Stimulated activated CD4-positive, alpha-beta T cell treated with anti-CD3 and anti-CD28 coated beads, Interleukin-4, amount 100 ng/mL, for 24 hours (primary cell): Measurements from ENCODE around the gene P2RY2.
"Not testable (repeated sequence)": the region's sequence is repeated elsewhere in the genome, so short reads cannot be mapped to it uniquely, and the experiment has no call there.

Source experiments
- DNase-seq: peaks from one replicate; pipeline ENCODE4 v3.0.0-alpha.2; 2020

Gene P2RY2

GRCh38 chr11:73189315-73189714 is 28.8 kb upstream of the P2RY2 start:
- no peak for DNase-seq

DNA sequence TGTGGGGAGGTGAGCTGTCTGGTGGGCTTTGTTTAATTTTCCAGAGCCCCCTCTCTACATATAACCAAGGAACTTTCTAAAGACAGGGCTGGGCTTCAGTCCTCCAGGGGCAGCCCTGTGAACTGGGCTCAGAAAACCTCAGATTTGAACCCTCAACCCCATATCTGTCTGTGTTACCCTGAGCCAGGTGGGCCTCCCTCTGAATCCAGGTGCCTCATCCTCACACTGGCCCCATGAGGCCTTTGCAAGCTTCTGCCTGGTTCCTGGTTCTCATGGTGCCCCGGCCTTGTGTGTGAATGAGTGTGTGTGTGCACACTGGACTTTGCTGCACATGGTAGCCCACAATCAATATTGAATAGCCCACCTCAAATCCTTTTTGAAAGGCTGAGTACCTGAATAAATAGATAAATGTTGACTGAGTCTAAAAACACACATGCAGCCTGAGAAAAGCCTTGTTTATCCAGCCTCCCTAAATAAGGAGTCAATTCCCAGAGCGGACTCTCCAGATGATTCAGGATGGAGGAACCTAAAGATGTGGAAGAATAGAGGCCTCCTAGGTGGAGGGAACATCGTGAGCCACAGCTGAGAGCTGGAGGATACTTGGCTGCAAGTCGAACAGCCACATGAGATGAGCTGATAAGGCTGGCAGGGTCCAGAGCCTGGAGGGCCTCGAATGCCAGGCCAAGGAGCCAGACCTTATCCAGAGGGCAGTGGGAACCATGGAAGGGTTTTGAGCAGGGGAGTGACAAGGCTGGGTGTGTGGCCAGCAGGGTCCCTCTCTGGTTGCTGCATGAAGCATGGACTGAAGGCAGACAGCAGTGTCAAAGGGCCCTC is 28.1 kb upstream of the P2RY2 start:
- DNase-seq = no peak

DNA sequence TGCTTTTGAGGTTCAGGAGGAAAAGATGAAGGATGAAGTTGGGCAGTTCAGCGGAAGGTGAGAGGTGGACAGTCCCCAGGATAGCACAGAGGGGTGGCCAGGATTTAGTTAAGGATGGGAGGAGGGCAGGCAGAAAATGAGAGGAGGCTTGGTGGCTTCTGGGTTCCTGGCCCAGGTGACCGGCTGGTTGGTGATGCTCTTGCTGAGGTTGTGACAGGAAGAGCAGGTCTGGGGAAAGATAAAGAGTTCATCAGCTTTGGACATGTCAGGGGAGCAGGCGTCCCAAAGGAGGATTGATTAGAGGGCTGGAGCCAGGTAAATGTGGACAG is 27.6 kb upstream of the P2RY2 start:
- DNase-seq = no peak

DNA sequence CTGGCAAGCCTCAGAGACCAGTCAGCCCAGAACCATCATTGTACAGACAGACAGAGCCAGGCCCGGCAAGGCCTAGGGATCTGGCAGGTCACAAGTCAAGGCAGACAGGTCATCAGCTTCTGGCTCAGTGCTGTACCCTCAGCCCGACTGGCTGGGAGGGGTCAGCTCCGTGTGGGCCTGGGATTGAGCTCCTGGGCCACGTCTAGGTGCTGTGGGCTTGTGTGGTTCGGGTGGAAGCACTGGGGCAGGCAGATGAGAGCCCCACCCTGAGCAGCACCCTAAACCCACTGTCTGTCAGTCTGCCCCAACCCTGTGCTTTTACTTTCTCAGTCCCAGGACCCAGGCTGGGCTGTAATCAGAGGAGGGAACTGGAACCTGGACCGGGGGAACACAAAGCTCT is 26.9 kb upstream of the P2RY2 start:
- DNase-seq = no peak

DNA sequence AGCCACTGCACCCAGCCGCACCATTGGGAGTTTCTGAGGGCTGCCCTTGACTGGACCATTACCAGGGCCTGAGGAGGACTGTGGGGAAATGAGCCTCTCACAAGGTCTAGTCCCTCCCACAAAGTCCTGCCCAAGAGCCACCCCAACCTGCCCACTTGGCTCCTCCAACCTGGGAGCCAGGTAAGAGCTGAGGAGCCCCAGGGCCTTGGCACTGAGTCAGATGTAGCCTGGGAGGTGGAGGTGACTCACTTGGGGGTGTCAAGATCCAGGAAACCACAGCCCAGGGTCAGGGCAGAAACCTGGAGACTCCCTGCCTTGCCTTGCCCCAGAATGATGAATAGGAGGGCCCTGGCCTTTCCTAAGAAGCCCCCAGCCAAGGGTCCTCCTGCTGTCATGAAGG is 25.8 kb upstream of the P2RY2 start:
- no peak for DNase-seq

DNA sequence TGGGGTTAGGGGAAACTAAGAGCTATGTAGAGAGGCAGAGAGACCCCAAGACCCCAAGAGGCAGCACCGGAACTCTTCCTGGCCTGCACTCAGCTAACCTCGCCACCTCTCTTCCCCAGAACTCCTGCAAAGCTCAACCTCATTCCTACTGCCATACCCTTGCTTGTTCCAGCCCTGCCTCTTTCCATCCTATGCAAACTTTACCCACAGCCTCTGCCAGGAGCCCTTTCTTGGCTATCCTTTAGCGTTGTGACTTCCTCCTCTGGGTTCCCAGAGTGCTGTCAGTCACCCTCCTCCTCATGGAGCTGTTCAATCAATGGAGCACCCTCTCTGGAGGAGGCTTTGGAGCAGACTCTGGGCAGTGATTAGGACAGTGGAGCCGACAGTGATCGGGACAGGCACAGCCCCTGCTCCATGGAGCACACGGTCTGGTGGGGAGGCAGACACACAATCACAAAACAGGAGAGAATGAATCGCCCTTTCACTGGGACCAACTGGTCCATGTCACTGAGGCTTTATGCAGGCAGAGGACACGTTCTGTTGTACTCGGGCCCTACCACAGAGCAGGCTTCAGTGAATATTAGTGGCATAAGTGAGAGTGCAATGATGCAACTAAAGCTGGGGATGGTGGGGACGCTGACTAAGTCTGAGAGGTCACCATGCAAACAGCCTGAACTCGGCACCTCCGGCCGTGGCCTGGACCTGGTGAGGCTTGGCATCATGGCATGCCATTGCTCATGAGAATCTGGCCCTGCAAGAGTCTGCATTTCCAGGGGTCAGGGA is 24.6 kb upstream of the P2RY2 start:
- DNase-seq = no peak

GRCh38 chr11:73194034-73194507 is 24.0 kb upstream of the P2RY2 start:
- DNase-seq = no peak

GRCh38 chr11:73194593-73194992 is 23.5 kb upstream of the P2RY2 start:
- no peak for DNase-seq

GRCh38 chr11:73195191-73196007 is 22.7 kb upstream of the P2RY2 start:
- DNase-seq = no peak

- no peak for DNase-seq
These were observed 21.5 kb upstream of the P2RY2 start for GRCh38 chr11:73196576-73196975.

DNA sequence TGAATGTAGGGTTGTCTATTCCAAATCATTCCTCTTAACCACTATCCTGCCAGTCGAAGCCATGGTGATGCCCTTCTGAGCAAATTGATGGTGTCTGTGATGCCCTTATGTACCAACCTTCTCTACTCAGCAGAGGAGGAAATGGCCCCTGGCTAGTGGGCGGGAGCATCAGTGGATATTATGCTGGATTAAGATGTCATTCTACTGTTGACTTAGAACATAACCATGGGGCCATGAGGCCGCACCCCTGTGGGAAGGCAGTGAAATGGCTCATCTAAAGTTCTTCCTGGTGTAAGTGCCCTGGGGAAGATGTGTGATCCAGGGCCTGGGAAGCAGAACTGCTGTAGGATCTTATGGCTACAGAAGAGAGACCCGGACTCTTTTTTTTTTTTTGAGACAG is 20.7 kb upstream of the P2RY2 start:
- no peak for DNase-seq

GRCh38 chr11:73197787-73198186 is 20.3 kb upstream of the P2RY2 start:
- not testable (repeated sequence) for DNase-seq

GRCh38 chr11:73198677-73199076 is 19.4 kb upstream of the P2RY2 start:
- no peak for DNase-seq

- DNase-seq = no peak
These were observed 18.6 kb upstream of the P2RY2 start for GRCh38 chr11:73199446-73199845.

GRCh38 chr11:73200256-73200655 is 17.8 kb upstream of the P2RY2 start:
- DNase-seq = no peak

DNA sequence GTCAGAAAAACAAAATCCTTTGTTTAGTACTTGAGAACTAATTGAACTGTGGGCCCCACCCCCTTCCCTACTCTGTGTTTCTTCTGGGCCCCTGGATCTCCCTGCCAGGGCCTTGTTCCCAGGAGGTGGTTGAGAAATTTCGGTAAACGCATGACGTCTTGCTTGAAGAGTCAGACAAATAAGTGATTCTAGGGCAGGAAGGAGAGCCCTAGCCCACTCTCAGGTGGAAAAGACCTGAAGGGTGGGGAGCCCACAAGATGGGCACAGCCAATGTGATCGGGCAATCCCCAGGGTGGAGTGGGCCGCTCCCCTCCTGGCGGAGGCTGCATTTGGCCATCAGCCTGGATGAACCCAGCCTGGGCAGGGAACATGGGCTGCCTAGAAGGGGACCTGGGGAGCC is 16.8 kb upstream of the P2RY2 start:
- no peak for DNase-seq

DNA sequence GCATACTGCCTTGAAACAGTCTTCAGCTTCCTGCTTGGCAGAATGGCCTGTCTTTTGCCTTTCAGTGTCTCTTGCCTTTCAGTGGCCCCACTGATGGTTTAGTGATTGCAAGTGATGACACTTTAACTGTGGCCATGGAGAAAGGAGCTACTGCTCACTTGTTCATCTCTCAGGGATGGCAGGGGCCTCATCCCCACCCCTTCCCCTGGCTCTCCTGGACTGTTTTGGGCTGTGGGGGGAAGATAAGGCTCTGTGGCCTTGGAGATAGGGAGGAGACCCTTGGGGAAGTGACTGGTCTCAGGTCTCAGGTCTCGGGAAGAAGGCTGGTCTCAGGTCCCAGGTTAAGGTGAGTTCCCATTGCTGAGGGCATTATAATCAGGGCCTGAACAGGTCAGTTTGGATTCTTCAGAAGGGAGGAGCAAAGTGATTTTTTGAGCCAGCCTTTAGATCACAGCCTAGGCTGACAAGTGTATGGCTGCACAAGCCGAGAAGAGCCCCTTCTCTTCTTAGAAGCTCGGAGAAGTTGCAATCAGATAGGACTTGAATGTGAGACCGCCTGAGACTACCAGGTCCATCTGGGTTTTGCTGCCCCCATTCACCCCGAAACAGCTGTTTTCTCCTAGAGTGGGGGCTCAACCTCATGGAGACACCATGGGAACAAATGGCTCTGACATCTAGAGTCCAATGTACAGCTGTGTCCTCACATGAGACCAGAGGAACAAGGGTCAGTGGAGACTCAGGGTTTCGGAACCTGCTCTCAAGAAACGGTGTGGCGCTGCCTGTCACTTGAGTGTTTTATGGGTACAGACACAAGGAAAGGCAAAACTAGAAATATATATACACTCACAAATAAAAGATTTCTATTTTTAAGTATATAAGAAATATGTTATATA is 15.9 kb upstream of the P2RY2 start:
- no peak for DNase-seq

DNA sequence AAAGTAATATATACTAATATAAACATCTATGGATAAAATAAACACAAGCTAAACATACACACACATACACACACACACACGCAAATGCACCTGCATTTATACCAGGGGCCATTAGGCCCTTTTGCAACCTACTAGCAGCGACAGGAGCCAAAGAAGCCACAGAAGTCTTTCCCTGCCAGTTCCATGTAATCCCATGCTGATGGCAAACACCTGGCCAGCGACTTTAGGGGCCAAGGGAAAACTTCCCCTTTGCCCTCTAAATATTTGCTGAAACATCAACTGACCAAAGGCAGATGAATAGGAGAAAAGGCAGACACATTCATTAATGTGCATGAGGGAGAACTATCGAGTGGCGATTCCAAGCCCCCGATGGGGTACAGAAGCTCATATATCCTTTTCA is 14.8 kb upstream of the P2RY2 start:
- no peak for DNase-seq

DNA sequence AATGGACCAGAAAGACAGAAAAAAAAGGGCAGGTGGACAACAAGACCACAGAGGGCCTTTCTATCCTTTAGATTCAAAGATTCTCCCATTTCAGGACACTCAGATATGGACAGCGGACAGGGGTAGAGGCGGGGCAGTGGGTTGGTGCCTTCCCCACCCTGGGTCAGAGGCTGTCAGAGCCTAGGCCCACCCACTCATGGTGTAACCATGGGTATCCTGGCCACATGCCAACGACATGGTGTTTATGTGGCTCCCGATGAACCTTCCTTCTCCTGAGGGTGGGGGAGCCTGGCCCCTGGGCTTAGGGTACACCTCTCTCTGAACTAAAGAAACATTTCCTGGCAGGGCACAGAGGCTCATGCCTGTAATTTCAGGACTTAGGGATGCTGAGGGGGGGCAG is 14.3 kb upstream of the P2RY2 start:
- DNase-seq = no peak

DNA sequence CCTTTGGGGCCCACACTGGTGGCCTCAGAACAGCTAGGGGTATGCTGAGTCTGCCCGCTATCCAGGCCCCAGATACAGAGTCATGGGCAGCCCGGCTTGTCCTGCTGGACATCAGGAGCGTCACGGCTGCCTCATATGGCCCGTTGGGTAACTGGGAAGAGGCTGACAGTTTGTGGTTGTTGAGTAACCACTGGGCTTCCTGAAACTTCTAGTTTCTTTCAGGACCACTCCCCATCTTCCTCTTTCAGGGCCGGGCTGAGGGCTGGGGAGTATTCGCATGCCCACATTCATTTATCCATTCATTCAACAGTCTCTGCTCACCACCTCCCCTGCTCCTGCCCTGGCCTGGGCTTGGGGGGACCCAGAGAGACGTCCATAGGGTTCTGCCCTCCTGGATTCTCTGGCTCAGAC is 13.4 kb upstream of the P2RY2 start:
- no peak for DNase-seq

DNA sequence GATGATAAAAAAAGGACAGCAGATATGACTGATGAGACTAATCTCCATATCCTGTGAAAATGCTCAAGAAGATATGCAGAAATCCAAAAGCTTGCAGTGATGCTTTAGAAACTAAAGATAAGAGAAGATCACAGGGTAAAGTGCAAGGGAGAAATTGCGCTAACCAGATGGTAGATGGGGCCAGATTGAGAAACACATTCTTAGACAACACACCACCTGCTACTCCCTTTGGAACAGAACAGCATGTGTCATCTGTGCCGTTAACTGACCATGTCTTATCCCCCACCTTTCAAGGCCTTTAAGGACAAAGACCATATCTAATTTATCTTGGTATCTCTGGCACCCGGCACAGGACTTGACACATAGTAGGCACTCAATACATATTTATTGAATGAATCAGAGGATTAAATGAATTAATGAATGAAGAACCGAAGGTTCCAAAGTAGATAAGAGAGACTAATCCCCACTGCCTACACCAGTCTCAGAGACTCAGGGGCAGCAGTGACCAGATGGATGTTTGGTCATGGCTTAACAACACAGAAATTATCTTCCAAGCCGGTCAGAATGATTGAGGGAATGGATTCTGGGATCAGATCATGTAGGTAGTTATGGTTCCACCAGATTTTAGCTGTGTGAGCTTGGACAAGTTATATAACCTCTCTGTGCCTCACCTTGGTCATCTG is 12.3 kb upstream of the P2RY2 start:
- no peak for DNase-seq

DNA sequence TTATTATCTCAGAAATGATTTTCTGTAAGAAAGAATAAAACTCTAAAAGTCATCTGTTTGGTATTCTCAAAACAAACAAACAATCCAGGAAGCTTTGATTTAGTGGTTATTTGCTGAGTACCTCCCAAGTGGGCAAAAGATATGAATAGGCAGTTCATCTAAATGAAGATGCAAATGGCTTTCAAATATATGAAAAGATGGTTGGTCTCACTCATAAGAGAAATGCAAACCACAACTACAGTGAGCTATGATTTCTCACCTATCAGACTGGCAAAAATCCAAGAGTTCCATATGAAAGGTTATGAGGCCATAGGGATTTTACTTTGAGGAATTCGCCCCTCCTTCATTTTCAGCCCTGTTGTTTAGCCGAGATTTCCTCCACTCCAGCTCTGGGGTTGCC is 11.3 kb upstream of the P2RY2 start:
- DNase-seq = no peak
